Mesothelial cell of epicardium (in vitro differentiated cells): ENCODE results near the gene CSNK1A1L. TPM values are rescaled to one million over a fixed set of nuclear protein-coding genes. Genes with fewer than 3 reads are reported as not detected.

Source experiments
- DNase-seq, 2 experiments: peaks; one replicate each; pipeline ENCODE4 v3.0.0; 2021; ENCODE audit warnings: low spot score in 2 of 2; ENCODE audit not compliant: unreplicated experiment in 2 of 2
- H3K27ac Mint-ChIP-seq: 2 replicates; pipeline ENCODE4 v1.8.0; 2021; ENCODE audit warnings: mixed read lengths
- H3K27me3 Mint-ChIP-seq: 2 replicates; pipeline ENCODE4 v1.8.0; 2021; ENCODE audit warnings: low read depth, mixed read lengths
- H3K36me3 Mint-ChIP-seq: 2 replicates; pipeline ENCODE4 v1.8.0; 2021; ENCODE audit warnings: mixed read lengths
- H3K4me1 Mint-ChIP-seq: 2 replicates; pipeline ENCODE4 v1.8.0; 2021; ENCODE audit warnings: mixed read lengths
- H3K4me3 Mint-ChIP-seq: 2 replicates; pipeline ENCODE4 v1.8.0; 2021; ENCODE audit warnings: mild to moderate bottlenecking, moderate library complexity, mixed read lengths
- H3K9me3 Mint-ChIP-seq: 2 replicates; pipeline ENCODE4 v1.8.0; 2021; ENCODE audit warnings: mixed read lengths
- total RNA-seq: library from RNA; stranded (reverse); gene quantifications from 3 replicates; pipeline ENCODE4 v1.2.1, GENCODE V29; 2021
- TF ChIP-seq, protein P1 (sequence below): fragments of 200-600 bp; sonication (generic); IDR thresholded peaks from one replicate; pipeline ENCODE4 v1.5.0; 2021; ENCODE audit warnings: antibody characterized with exemption; ENCODE audit not compliant: unreplicated experiment

The CSNK1A1L gene
- total RNA-seq, 1 donor from 2014 or later: not detected

DNA sequence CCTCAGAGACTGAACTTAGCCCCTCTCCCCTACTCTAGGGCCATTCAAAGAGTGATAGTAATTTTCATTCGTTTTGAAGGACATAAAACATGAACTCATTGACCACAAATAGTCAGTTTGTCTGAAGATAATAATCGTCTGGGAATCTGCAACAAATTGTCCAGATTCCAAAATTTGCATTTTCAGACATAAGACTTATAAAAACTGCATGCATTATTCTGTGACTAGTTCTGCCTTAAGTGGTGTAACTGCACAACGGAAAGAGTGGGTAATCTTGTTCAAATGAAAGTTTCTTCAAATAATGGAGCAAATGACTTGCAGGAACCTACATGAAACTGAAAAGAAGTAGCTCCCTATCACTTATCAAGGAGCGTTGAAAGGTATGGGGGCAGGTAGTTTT lies 8.4 kb downstream of the CSNK1A1L start:
- H3K27ac Mint-ChIP-seq: no peak overlapping the region
- H3K27me3 Mint-ChIP-seq: no peaks in the 10 kb centered on the region
- TF ChIP-seq, protein P1, sequence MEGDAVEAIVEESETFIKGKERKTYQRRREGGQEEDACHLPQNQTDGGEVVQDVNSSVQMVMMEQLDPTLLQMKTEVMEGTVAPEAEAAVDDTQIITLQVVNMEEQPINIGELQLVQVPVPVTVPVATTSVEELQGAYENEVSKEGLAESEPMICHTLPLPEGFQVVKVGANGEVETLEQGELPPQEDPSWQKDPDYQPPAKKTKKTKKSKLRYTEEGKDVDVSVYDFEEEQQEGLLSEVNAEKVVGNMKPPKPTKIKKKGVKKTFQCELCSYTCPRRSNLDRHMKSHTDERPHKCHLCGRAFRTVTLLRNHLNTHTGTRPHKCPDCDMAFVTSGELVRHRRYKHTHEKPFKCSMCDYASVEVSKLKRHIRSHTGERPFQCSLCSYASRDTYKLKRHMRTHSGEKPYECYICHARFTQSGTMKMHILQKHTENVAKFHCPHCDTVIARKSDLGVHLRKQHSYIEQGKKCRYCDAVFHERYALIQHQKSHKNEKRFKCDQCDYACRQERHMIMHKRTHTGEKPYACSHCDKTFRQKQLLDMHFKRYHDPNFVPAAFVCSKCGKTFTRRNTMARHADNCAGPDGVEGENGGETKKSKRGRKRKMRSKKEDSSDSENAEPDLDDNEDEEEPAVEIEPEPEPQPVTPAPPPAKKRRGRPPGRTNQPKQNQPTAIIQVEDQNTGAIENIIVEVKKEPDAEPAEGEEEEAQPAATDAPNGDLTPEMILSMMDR: no peak
- no peaks in the 10 kb centered on the region for H3K36me3 Mint-ChIP-seq
- peaks cover 17% of the 10 kb centered on the region for H3K4me1 Mint-ChIP-seq
- no peak overlapping the region for H3K4me3 Mint-ChIP-seq
- no peaks in the 10 kb centered on the region for H3K9me3 Mint-ChIP-seq
- DNase-seq: no peak

- peaks cover 21% of the 10 kb centered on the region for H3K4me1 Mint-ChIP-seq
These were observed 10.6 kb downstream of the CSNK1A1L start for GRCh38 chr13:37094840-37095239.

GRCh38 chr13:37094099-37094498 lies 11.4 kb downstream of the CSNK1A1L start:
- H3K36me3 Mint-ChIP-seq: no peaks in the 10 kb centered on the region
- H3K27ac Mint-ChIP-seq: no peak overlapping the region
- TF ChIP-seq, protein P1: no peak
- H3K9me3 Mint-ChIP-seq: no peaks in the 10 kb centered on the region
- DNase-seq: no peak
- H3K4me3 Mint-ChIP-seq: no peak overlapping the region
- H3K27me3 Mint-ChIP-seq: no peaks in the 10 kb centered on the region
- H3K4me1 Mint-ChIP-seq: peaks cover 24% of the 10 kb centered on the region

More at GRCh38 chr13:37094840-37095239, 10.6 kb downstream of the CSNK1A1L start:
- no peak for DNase-seq
- Mint-ChIP-seq H3K9me3 (no peaks in the 10 kb centered on the region), H3K27ac (no peak overlapping the region), H3K36me3 (no peaks in the 10 kb centered on the region), H3K4me3 (no peak overlapping the region), H3K27me3 (no peaks in the 10 kb centered on the region)
- TF ChIP-seq, protein P1: no peak

- Mint-ChIP-seq H3K36me3 (no peaks in the 10 kb centered on the region), H3K4me1 (peaks cover 24% of the 10 kb centered on the region), H3K4me3 (no peak overlapping the region), H3K27me3 (no peaks in the 10 kb centered on the region), H3K27ac (peak overlapping the region; percentile 14), H3K9me3 (no peaks in the 10 kb centered on the region)
- DNase-seq: no peak
- TF ChIP-seq, protein P1: no peak
These were observed 13.6 kb downstream of the CSNK1A1L start for GRCh38 chr13:37091835-37092234.

GRCh38 chr13:37090912-37091311 lies 14.6 kb downstream of the CSNK1A1L start:
- Mint-ChIP-seq H3K4me3 (no peak overlapping the region), H3K4me1 (peaks cover 24% of the 10 kb centered on the region), H3K9me3 (peaks cover 3% of the 10 kb centered on the region), H3K36me3 (no peaks in the 10 kb centered on the region), H3K27ac (peak overlapping the region; percentile 73), H3K27me3 (no peaks in the 10 kb centered on the region)
- no peak for DNase-seq
- TF ChIP-seq, protein P1: no peak

GRCh38 chr13:37089495-37089894 lies 16.0 kb downstream of the CSNK1A1L start:
- Mint-ChIP-seq H3K27ac (no peak overlapping the region), H3K4me3 (no peak overlapping the region), H3K36me3 (no peaks in the 10 kb centered on the region), H3K9me3 (peaks cover 3% of the 10 kb centered on the region), H3K27me3 (no peaks in the 10 kb centered on the region), H3K4me1 (peaks cover 24% of the 10 kb centered on the region)
- TF ChIP-seq, protein P1: no peak
- no peak for DNase-seq
